Measurements from ENCODE around the gene UQCC3. TPM values are rescaled to one million over a fixed set of nuclear protein-coding genes. Genes with fewer than 3 reads are reported as not detected.

Gene UQCC3
- polyA plus RNA-seq, 1 of the 3 experiments (the other 2 are of a cell fraction), result 24.8 TPM

DNA sequence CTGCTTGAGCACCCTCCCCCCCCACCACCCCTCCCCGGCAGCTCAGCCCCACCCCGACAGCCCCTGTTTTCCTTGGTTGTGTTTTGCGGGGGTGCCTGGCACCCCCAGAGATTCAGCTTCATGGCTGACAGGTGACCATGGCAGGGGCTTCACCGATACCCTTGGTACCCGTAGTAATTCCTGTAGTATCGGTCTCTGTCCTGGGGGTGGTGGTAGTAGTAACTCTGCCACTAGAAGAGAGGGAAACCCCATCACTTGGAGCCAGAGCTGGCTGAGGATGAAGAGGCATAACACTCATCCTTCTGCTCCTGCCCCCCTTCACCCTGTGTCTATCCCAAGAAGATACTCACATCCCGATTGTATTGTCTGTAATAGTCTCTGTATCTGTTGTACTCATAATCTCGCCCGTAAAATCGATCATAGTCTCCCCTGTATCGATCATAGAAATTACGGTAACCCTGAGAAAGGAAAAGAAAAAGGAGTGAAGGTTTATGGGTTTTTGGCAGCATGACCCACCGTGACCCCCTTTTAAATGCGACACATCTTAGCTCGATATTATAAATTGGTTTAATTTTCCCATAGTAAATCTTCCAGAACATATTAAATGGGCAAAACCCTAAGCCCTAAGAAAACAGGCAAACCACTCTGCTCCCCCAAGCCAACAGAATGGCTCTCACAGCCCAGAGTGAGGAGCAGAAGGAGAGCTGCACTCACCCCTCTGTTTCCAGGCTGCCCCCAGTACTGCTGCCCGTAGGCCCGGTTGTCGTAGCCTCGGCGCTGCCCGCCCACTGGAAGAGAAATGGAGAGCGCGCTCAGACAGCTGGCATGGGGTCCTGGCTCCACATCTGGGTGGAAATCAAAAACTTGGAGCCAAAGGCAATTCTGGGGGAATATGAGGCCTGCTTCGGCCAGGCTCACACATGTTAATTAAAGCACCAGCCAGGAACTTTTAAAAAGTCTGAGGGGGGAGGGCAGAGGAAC, 44.0 kb downstream of the UQCC3 start:
- peaks cover 55% of the 10 kb centered on the region for H3K79me2 ChIP-seq (ENCODE audit: insufficient read depth)
- H3K4me2 ChIP-seq, result no peak overlapping the region
- WGBS (ENCODE audit: low lambda C conversion rate), result 89% methylated on average over 24 of the region's 24 CpGs
- H3K27ac ChIP-seq (ENCODE audit: low read depth in 2 of 2, low read length in 1 of 2), result no peak overlapping the region
- no peak overlapping the region for H2AFZ ChIP-seq (ENCODE audit: low read depth)
- no peaks in the 10 kb centered on the region for H3K9me2 ChIP-seq
- DNase-seq, result peak; percentile 42
- H3K27me3 ChIP-seq (ENCODE audit: insufficient read depth), result no peaks in the 10 kb centered on the region
- H3K4me1 ChIP-seq (ENCODE audit: control insufficient read depth in 1 of 2, insufficient read depth in 2 of 2, low read depth in 1 of 2, low read length in 1 of 2), result no peaks in the 10 kb centered on the region; a peak in 1 of 4 replicates
- no peaks in the 10 kb centered on the region for H4K20me1 ChIP-seq (ENCODE audit: insufficient read depth)
- H3K9ac ChIP-seq, result no peak overlapping the region
- peaks cover 76 to 84% of the 10 kb centered on the region in 2 experiments for H3K36me3 ChIP-seq (replicated peaks in 1 of 2; ENCODE audit: control insufficient read depth in 1 of 2, insufficient read depth in 2 of 2, low read length in 1 of 2)
- CTCF ChIA-PET, result interaction anchor here (0.6 to 2.0 kb wide), 5 partner anchors 12 to 128 kb away, joined by 3 to 5 read pairs (median 4); partner anchors contain the start of genes HNRNPUL2 and TTC9C
- no peak overlapping the region for H3K4me3 ChIP-seq (ENCODE audit: low read depth in 2 of 2, low read length in 1 of 2)
- no peak for TF ChIP-seq TAF1 (IDR thresholded peaks at IDR 0.05; ENCODE audit: borderline replicate concordance, low read depth, low read length)
- no peak for TF ChIP-seq POLR2AphosphoS5 (IDR thresholded peaks at IDR 0.05; ENCODE audit: low read depth, low read length)
- no peak for TF ChIP-seq SMC3 (IDR thresholded peaks at IDR 0.05; ENCODE audit: low read depth, low read length)
- no peak for TF ChIP-seq RCOR1 (IDR thresholded peaks at IDR 0.05; ENCODE audit: low read length)
- TF ChIP-seq GABPA (IDR thresholded peaks at IDR 0.05; ENCODE audit: low read depth), result no peak
- TF ChIP-seq, protein P1, sequence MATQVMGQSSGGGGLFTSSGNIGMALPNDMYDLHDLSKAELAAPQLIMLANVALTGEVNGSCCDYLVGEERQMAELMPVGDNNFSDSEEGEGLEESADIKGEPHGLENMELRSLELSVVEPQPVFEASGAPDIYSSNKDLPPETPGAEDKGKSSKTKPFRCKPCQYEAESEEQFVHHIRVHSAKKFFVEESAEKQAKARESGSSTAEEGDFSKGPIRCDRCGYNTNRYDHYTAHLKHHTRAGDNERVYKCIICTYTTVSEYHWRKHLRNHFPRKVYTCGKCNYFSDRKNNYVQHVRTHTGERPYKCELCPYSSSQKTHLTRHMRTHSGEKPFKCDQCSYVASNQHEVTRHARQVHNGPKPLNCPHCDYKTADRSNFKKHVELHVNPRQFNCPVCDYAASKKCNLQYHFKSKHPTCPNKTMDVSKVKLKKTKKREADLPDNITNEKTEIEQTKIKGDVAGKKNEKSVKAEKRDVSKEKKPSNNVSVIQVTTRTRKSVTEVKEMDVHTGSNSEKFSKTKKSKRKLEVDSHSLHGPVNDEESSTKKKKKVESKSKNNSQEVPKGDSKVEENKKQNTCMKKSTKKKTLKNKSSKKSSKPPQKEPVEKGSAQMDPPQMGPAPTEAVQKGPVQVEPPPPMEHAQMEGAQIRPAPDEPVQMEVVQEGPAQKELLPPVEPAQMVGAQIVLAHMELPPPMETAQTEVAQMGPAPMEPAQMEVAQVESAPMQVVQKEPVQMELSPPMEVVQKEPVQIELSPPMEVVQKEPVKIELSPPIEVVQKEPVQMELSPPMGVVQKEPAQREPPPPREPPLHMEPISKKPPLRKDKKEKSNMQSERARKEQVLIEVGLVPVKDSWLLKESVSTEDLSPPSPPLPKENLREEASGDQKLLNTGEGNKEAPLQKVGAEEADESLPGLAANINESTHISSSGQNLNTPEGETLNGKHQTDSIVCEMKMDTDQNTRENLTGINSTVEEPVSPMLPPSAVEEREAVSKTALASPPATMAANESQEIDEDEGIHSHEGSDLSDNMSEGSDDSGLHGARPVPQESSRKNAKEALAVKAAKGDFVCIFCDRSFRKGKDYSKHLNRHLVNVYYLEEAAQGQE (IDR thresholded peaks at IDR 0.05; ENCODE audit: low read depth, low read length), result no peak
- no peak for TF ChIP-seq RFX5 (IDR thresholded peaks at IDR 0.05; ENCODE audit: low read length)
- no peak for TF ChIP-seq TEAD4 (IDR thresholded peaks at IDR 0.05; ENCODE audit: borderline replicate concordance, insufficient read depth)
- TF ChIP-seq TCF12 (IDR thresholded peaks at IDR 0.05), result no peak
- TF ChIP-seq, protein P2, sequence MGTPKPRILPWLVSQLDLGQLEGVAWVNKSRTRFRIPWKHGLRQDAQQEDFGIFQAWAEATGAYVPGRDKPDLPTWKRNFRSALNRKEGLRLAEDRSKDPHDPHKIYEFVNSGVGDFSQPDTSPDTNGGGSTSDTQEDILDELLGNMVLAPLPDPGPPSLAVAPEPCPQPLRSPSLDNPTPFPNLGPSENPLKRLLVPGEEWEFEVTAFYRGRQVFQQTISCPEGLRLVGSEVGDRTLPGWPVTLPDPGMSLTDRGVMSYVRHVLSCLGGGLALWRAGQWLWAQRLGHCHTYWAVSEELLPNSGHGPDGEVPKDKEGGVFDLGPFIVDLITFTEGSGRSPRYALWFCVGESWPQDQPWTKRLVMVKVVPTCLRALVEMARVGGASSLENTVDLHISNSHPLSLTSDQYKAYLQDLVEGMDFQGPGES (IDR thresholded peaks at IDR 0.05; ENCODE audit: low read depth, low read length), result no peak
- no peaks in the 10 kb centered on the region for H3K9me3 ChIP-seq
- peaks cover 63% of the 10 kb centered on the region for H3F3A ChIP-seq (replicated peaks; ENCODE audit: insufficient read depth)
- POLR2A ChIA-PET, result interaction anchor here (0.7 to 1.8 kb wide), 2 partner anchors 11 to 126 kb away, joined by 3 to 5 read pairs; no protein-coding TSS in a partner anchor

Data from SK-N-SH (cell line).